T-cell (primary cell): ENCODE results near the gene RHBDD3. TPM values are rescaled to one million over a fixed set of nuclear protein-coding genes. Genes with fewer than 3 reads are reported as not detected.
"Not testable (repeated sequence)": the region's sequence is repeated elsewhere in the genome, so short reads cannot be mapped to it uniquely, and the experiment has no call there.

Experiments
- ATAC-seq, 4 experiments: fragments of 200-7000 bp in 3 of 4; fragments of 150-1000 bp in 1 of 4; cut with Tn5 transposase; replicated peaks in 1 of 4; 1 replicate in 3 of 4; 2 replicates in 1 of 4; pipeline ENCODE4 v1.10.0; 2021; ENCODE audit warnings: moderate library complexity in 3 of 4, mild to moderate bottlenecking in 2 of 4, moderate number of reproducible peaks in 1 of 4
- CTCF ChIA-PET, 2 donors: fragments of 300-600 bp; sonication (Branson Sonifier 250); formaldehyde crosslinking; loops; one replicate each; lab custom pipeline; 2022; ENCODE audit warnings: antibody characterized with exemption in 2 of 2; lab: Charles Lee
- POLR2A ChIA-PET, 2 donors: fragments of 300-600 bp; sonication (Branson Sonifier 250); formaldehyde crosslinking; loops; one replicate each; lab custom pipeline; 2022; ENCODE audit warnings: antibody characterized with exemption in 2 of 2; lab: Charles Lee
- DNase-seq, 35 experiments: peaks; one replicate each; pipeline versions ENCODE4 v3.0.0 to v3.0.0-alpha.2; 2013 to 2023
- H3K27ac ChIP-seq: one replicate; pipeline ENCODE4 v1.5.1; 2013; ENCODE audit warnings: low read length
- H3K27me3 ChIP-seq, 2 experiments: replicated peaks in 1 of 2; 1 replicate in 1 of 2; 2 replicates in 1 of 2; pipeline versions ENCODE4 v1.6.1 to v1.7.0; 2013; ENCODE audit warnings: low read length in 1 of 2, mixed read lengths in 1 of 2; ENCODE audit not compliant: control insufficient read depth in 2 of 2, insufficient read depth in 2 of 2; ENCODE audit errors: extremely low read depth in 1 of 2
- H3K36me3 ChIP-seq, 2 donors: 1 replicate in 1 of 2; 2 replicates in 1 of 2; pipeline versions ENCODE4 v1.6.1 to v1.7.0; 2013; ENCODE audit warnings: low read length in 1 of 2; ENCODE audit not compliant: control insufficient read depth in 2 of 2, insufficient read depth in 1 of 2; ENCODE audit errors: extremely low read depth in 1 of 2
- H3K4me1 ChIP-seq, 2 experiments: 1 replicate in 1 of 2; 2 replicates in 1 of 2; pipeline versions ENCODE4 v1.6.1 to v1.7.0; 2013; ENCODE audit warnings: low read length in 2 of 2, mixed read lengths in 1 of 2; ENCODE audit not compliant: insufficient read depth in 2 of 2, control insufficient read depth in 1 of 2; ENCODE audit errors: extremely low read depth in 1 of 2
- H3K4me3 ChIP-seq, 2 donors: 1 replicate in 1 of 2; 2 replicates in 1 of 2; pipeline versions ENCODE4 v1.5.1 to v1.7.0; 2013; ENCODE audit warnings: mild to moderate bottlenecking in 2 of 2, low read length in 1 of 2, moderate library complexity in 1 of 2; ENCODE audit not compliant: control insufficient read depth in 1 of 2; ENCODE audit errors: extremely low read depth in 1 of 2
- H3K9me3 ChIP-seq: 2 replicates; pipeline ENCODE4 v1.7.0; 2013
- H3K27ac Mint-ChIP-seq, 2 donors: one replicate each; pipeline ENCODE4 v1.8.0; 2020 to 2021; ENCODE audit warnings: mild to moderate bottlenecking in 2 of 2, mixed read lengths in 2 of 2
- H3K27me3 Mint-ChIP-seq, 2 donors: one replicate each; pipeline ENCODE4 v1.8.0; 2021 to 2022; ENCODE audit warnings: mixed read lengths in 2 of 2
- H3K36me3 Mint-ChIP-seq: one replicate; pipeline ENCODE4 v1.8.0; 2021; ENCODE audit warnings: mixed read lengths
- H3K4me1 Mint-ChIP-seq, 3 donors: one replicate each; pipeline ENCODE4 v1.8.0; 2020 to 2022; ENCODE audit warnings: mixed read lengths in 3 of 3, mild to moderate bottlenecking in 1 of 3
- H3K4me3 Mint-ChIP-seq, 3 donors: one replicate each; pipeline ENCODE4 v1.8.0; 2020 to 2022; ENCODE audit warnings: mild to moderate bottlenecking in 3 of 3, mixed read lengths in 3 of 3, moderate library complexity in 3 of 3
- H3K9me3 Mint-ChIP-seq, 3 donors: one replicate each; pipeline ENCODE4 v1.8.0; 2020 to 2022; ENCODE audit warnings: mixed read lengths in 3 of 3
- WGBS: methylation state at CpG from one replicate; pipeline ENCODE4 v1.1.5; 2013; ENCODE audit warnings: missing lambda C conversion rate; ENCODE audit not compliant: insufficient coverage; 5-methylcytosine and 5-hydroxymethylcytosine counted together
- total RNA-seq, 35 experiments: library from RNA in 6 of 35; stranded (reverse) in 6 of 35; fragments of 120-200 nt in 1 of 35; gene quantifications; one replicate each; pipeline versions ENCODE4 v1.2.1 to v1.2.4 and lab custom pipeline; 2013 to 2026

RHBDD3 gene
- total RNA-seq, 5 donors from 2014 or later (not counting 1 experiment from before 2014, with no cell fraction given): 14.1 to 25.4 (median 22.1) TPM

GRCh38 chr22:29224121-29224858 lies 43.5 kb downstream of the RHBDD3 start:
- CTCF ChIA-PET: no interaction called here
- H3K36me3 Mint-ChIP-seq: no peaks in the 10 kb centered on the region
- H3K36me3 ChIP-seq: no peaks in the 10 kb centered on the region
- POLR2A ChIA-PET: no interaction called here
- H3K4me3 Mint-ChIP-seq: no peak overlapping the region
- no peak overlapping the region for H3K4me3 ChIP-seq
- no peak overlapping the region for H3K27ac ChIP-seq
- no peak overlapping the region for H3K27ac Mint-ChIP-seq
- 88% methylated on average over 5 of the region's 19 CpGs for WGBS
- no peak for ATAC-seq
- H3K27me3 ChIP-seq: peaks cover 0 to 16% of the 10 kb centered on the region in 2 experiments
- no peaks in the 10 kb centered on the region for H3K9me3 Mint-ChIP-seq
- no peaks in the 10 kb centered on the region for H3K4me1 Mint-ChIP-seq
- DNase-seq: no peak
- H3K27me3 Mint-ChIP-seq: no peaks in the 10 kb centered on the region
- H3K4me1 ChIP-seq: no peaks in the 10 kb centered on the region
- H3K9me3 ChIP-seq: no peaks in the 10 kb centered on the region

- no peak overlapping the region for H3K27ac Mint-ChIP-seq
- Histone ChIP-seq H3K4me1 (no peaks in the 10 kb centered on the region), H3K4me3 (no peak overlapping the region), H3K27ac (no peak overlapping the region), H3K9me3 (no peaks in the 10 kb centered on the region), H3K36me3 (no peaks in the 10 kb centered on the region), H3K27me3 (peaks cover 0 to 6% of the 10 kb centered on the region in 2 experiments)
- H3K27me3 Mint-ChIP-seq: no peaks in the 10 kb centered on the region
- no peaks in the 10 kb centered on the region for H3K9me3 Mint-ChIP-seq
- no peaks in the 10 kb centered on the region for H3K36me3 Mint-ChIP-seq
- ATAC-seq (no peak), DNase-seq (no peak)
- 73% methylated on average over 5 of the region's 14 CpGs for WGBS
- H3K4me1 Mint-ChIP-seq: no peaks in the 10 kb centered on the region
- POLR2A ChIA-PET: no interaction called here
- CTCF ChIA-PET: no interaction called here
- no peak overlapping the region for H3K4me3 Mint-ChIP-seq
These were observed 47.7 kb downstream of the RHBDD3 start for GRCh38 chr22:29219881-29220670.

- H3K4me3 ChIP-seq, CTCF ChIA-PET, H3K27ac Mint-ChIP-seq, H3K27ac ChIP-seq, H3K27me3 ChIP-seq, POLR2A ChIA-PET, H3K27me3 Mint-ChIP-seq, H3K36me3 ChIP-seq, ATAC-seq, H3K9me3 ChIP-seq, H3K4me1 Mint-ChIP-seq, H3K9me3 Mint-ChIP-seq, DNase-seq, H3K4me3 Mint-ChIP-seq, H3K4me1 ChIP-seq, H3K36me3 Mint-ChIP-seq: not testable (repeated sequence)
- WGBS: 52% methylated on average over 2 of the region's 2 CpGs
These were observed 48.4 kb downstream of the RHBDD3 start for GRCh38 chr22:29219409-29219782.

- no peaks in the 10 kb centered on the region for H3K4me1 ChIP-seq
- H3K9me3 ChIP-seq: no peaks in the 10 kb centered on the region
- ATAC-seq (no peak), DNase-seq (no peak)
- no peaks in the 10 kb centered on the region for H3K27me3 Mint-ChIP-seq
- no peaks in the 10 kb centered on the region for H3K9me3 Mint-ChIP-seq
- no peak overlapping the region for H3K27ac ChIP-seq
- no peaks in the 10 kb centered on the region for H3K4me1 Mint-ChIP-seq
- 85% methylated on average over 11 of the region's 11 CpGs for whole genome bisulfite sequencing
- no peak overlapping the region for H3K27ac Mint-ChIP-seq
- POLR2A ChIA-PET: no interaction called here
- no peak overlapping the region for H3K4me3 Mint-ChIP-seq
- CTCF ChIA-PET: no interaction called here
- H3K36me3 Mint-ChIP-seq: no peaks in the 10 kb centered on the region
- H3K36me3 ChIP-seq: no peaks in the 10 kb centered on the region
- H3K4me3 ChIP-seq: no peak overlapping the region
- peaks cover 0 to 4% of the 10 kb centered on the region in 2 experiments for H3K27me3 ChIP-seq
These were observed 48.9 kb downstream of the RHBDD3 start for GRCh38 chr22:29218758-29219408.

- Mint-ChIP-seq H3K36me3 (no peaks in the 10 kb centered on the region), H3K27ac (no peak overlapping the region), H3K27me3 (no peaks in the 10 kb centered on the region), H3K4me3 (no peak overlapping the region), H3K4me1 (no peaks in the 10 kb centered on the region), H3K9me3 (no peaks in the 10 kb centered on the region)
- Histone ChIP-seq H3K36me3 (no peaks in the 10 kb centered on the region), H3K27ac (no peak overlapping the region), H3K4me1 (no peaks in the 10 kb centered on the region), H3K27me3 (peaks cover 0 to 2% of the 10 kb centered on the region in 2 experiments), H3K4me3 (no peak overlapping the region), H3K9me3 (no peaks in the 10 kb centered on the region)
- ATAC-seq (no peak), DNase-seq (no peak)
- CTCF ChIA-PET: no interaction called here
- WGBS: 73% methylated on average over 10 of the region's 13 CpGs
- POLR2A ChIA-PET: no interaction called here
These were observed 49.7 kb downstream of the RHBDD3 start for GRCh38 chr22:29217827-29218757.
